Testis (tissue), 2 donors: Measurements from ENCODE around the gene LRRC2.

ENCODE experiments used
- POLR2A ChIP-seq: fragments of 450-650 bp; IDR thresholded peaks from one replicate; pipeline ENCODE4 v1.6.1; 2017; ENCODE audit warnings: antibody characterized with exemption, mild to moderate bottlenecking, moderate library complexity
- TF ChIP-seq, protein P1 (sequence below), 3 experiments: fragments of 450-650 bp in 2 of 3; fragments of 200-600 bp in 1 of 3; sonication (generic) in 1 of 3; IDR thresholded peaks; one replicate each; pipeline ENCODE4 v1.5.1; 2016 to 2019; ENCODE audit warnings: antibody characterized with exemption in 3 of 3, mild to moderate bottlenecking in 2 of 3, moderate library complexity in 1 of 3

- no peak for TF ChIP-seq POLR2A
- TF ChIP-seq, protein P1, sequence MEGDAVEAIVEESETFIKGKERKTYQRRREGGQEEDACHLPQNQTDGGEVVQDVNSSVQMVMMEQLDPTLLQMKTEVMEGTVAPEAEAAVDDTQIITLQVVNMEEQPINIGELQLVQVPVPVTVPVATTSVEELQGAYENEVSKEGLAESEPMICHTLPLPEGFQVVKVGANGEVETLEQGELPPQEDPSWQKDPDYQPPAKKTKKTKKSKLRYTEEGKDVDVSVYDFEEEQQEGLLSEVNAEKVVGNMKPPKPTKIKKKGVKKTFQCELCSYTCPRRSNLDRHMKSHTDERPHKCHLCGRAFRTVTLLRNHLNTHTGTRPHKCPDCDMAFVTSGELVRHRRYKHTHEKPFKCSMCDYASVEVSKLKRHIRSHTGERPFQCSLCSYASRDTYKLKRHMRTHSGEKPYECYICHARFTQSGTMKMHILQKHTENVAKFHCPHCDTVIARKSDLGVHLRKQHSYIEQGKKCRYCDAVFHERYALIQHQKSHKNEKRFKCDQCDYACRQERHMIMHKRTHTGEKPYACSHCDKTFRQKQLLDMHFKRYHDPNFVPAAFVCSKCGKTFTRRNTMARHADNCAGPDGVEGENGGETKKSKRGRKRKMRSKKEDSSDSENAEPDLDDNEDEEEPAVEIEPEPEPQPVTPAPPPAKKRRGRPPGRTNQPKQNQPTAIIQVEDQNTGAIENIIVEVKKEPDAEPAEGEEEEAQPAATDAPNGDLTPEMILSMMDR (IDR thresholded peaks at IDR 0.05): no peak
Observed at GRCh38 chr3:46571684-46572083, 5.6 kb upstream of the LRRC2 start.
